GM06990 (cell line): ENCODE data around the gene ESRRB.

Source experiments
- DNase-seq: peaks from one replicate; pipeline ENCODE4 v3.0.0-alpha.2; 2011; ENCODE audit not compliant: insufficient read length; ENCODE audit errors: extremely low read depth
- H3K27me3 ChIP-seq: replicated peaks from 2 replicates; pipeline ENCODE4 v1.6.0; 2011; ENCODE audit warnings: low read length; ENCODE audit not compliant: control insufficient read depth, insufficient read depth
- H3K36me3 ChIP-seq: 2 replicates; pipeline ENCODE4 v1.5.1; 2011; ENCODE audit warnings: low read length; ENCODE audit not compliant: control insufficient read depth, insufficient read depth
- H3K4me3 ChIP-seq: replicated peaks from 2 replicates; pipeline ENCODE4 v1.5.1; 2011; ENCODE audit warnings: low read depth, mild to moderate bottlenecking, control low read depth, low read length
- CTCF ChIP-seq: IDR thresholded peaks from 2 replicates; pipeline ENCODE4 v1.5.1; 2011; ENCODE audit warnings: low read length, control low read depth, mild to moderate bottlenecking, inconsistent platforms; ENCODE audit not compliant: insufficient read depth, poor library complexity, severe bottlenecking

Gene ESRRB

GRCh38 chr14:76376878-76377734, 1.2 kb downstream of the ESRRB start:
- H3K36me3 ChIP-seq, result no peaks in the 10 kb centered on the region
- peaks cover 8% of the 10 kb centered on the region for H3K27me3 ChIP-seq
- TF ChIP-seq CTCF, result no peak
- H3K4me3 ChIP-seq, result no peak overlapping the region
- DNase-seq, result no peak

GRCh38 chr14:76377735-76378074, 1.8 kb downstream of the ESRRB start:
- H3K27me3 ChIP-seq, result peaks cover 8% of the 10 kb centered on the region
- no peak for TF ChIP-seq CTCF

GRCh38 chr14:76380991-76381390, 5.1 kb downstream of the ESRRB start:
- peaks cover 1% of the 10 kb centered on the region for H3K27me3 ChIP-seq

More at GRCh38 chr14:76377735-76378074, 1.8 kb downstream of the ESRRB start:
- Histone ChIP-seq H3K4me3 (no peak overlapping the region), H3K36me3 (no peaks in the 10 kb centered on the region)
- DNase-seq, result no peak

GRCh38 chr14:76381817-76382494, 6.0 kb downstream of the ESRRB start:
- H3K27me3 ChIP-seq, result no peaks in the 10 kb centered on the region; the same call in none of the 2 replicates
- no peak for TF ChIP-seq CTCF
- H3K36me3 ChIP-seq, result no peaks in the 10 kb centered on the region
- DNase-seq, result no peak
- no peak overlapping the region for H3K4me3 ChIP-seq

More at GRCh38 chr14:76380991-76381390, 5.1 kb downstream of the ESRRB start:
- no peak for TF ChIP-seq CTCF
- Histone ChIP-seq H3K36me3 (no peaks in the 10 kb centered on the region), H3K4me3 (no peak overlapping the region)
- no peak for DNase-seq

GRCh38 chr14:76382495-76382832, 6.5 kb downstream of the ESRRB start:
- no peak overlapping the region for H3K4me3 ChIP-seq
- no peaks in the 10 kb centered on the region for H3K36me3 ChIP-seq
- H3K27me3 ChIP-seq, result no peaks in the 10 kb centered on the region; the same call in none of the 2 replicates
- DNase-seq, result no peak
- no peak for TF ChIP-seq CTCF
